PFSK-1 (cell line): ENCODE data around the gene EVA1A.

Experiments
- FOXP2 ChIP-seq: optimal IDR thresholded peaks from 2 replicates; pipeline ENCODE3; 2011; ENCODE audit warnings: borderline replicate concordance, control low read depth, inconsistent platforms; ENCODE audit not compliant: insufficient read depth; ENCODE audit errors: extremely low read length, extremely low read depth
- POLR2AphosphoS5 ChIP-seq: IDR thresholded peaks from 2 replicates; pipeline ENCODE4 v1.6.1; 2012; ENCODE audit warnings: low read depth, mild to moderate bottlenecking, control low read depth, low read length, moderate library complexity
- SIN3A ChIP-seq: IDR thresholded peaks from 2 replicates; pipeline ENCODE4 v1.6.1; 2012; ENCODE audit warnings: mild to moderate bottlenecking, low read length, moderate library complexity, borderline replicate concordance; ENCODE audit not compliant: insufficient read depth
- TAF1 ChIP-seq: IDR thresholded peaks from 2 replicates; pipeline ENCODE4 v1.6.1; 2012; ENCODE audit warnings: low read length, control low read depth, borderline replicate concordance; ENCODE audit not compliant: insufficient read depth
- TF ChIP-seq, protein P1 (sequence below), 2 experiments: IDR thresholded peaks; 2 replicates each; pipeline versions ENCODE4 v1.6.1 to v1.8.0; 2011 to 2012; ENCODE audit warnings: low read depth in 2 of 2, low read length in 2 of 2, control low read depth in 1 of 2, inconsistent platforms in 1 of 2, mild to moderate bottlenecking in 1 of 2, moderate library complexity in 1 of 2; ENCODE audit not compliant: insufficient read depth in 1 of 2

Gene EVA1A

DNA sequence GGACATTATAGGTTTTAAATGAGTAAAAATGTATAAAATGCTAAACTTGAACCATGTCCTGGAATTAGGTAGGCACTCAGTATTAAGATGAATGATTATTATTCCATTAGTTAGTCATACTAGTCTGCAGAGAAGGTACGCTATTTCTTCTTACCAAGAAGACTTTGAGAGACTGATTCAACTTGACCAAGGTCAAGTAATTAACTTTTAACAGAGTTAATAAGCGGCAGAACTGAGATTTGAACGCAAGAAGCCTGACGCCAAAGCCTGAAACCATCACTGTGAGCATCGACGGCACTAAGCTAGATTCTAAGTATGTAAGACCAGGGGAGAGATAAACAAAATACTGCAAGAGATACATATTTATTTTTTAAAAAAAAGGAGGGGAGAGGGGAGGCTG lies 2.6 kb downstream of the EVA1A start:
- TF ChIP-seq TAF1 (no peak), SIN3A (no peak), FOXP2 (no peak)

DNA sequence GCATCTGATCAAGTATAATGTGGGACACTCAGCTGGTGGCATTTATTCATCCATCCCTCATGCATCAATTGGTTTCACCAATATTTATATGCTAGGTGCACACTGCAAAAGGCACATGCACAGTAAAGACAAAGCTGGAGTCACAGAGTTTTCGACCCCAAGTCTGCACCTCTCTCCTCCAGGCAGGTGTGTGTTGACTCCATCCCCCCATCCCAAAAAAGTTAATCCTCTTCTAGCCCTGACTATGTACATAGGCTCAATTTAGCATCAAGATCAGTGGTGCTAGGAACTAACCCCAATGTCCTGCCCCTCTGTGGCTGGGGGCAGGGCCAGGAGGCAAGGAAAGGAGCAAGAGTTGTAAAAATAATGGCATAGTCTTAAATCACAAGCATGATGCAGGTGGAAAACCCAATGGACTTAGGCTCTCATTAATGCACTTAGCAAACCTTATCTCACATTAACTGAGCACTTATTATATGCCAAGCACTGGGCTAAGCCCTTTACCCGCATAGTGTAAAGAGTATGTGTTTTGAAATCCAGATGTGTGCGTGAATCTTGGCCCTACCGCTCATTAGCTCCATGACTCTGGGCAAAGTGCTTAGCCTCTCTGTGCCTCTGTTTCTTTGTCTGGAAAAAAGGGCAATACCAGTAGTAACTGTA lies 3.1 kb downstream of the EVA1A start:
- TF ChIP-seq TAF1 = no peak
- TF ChIP-seq, protein P1, sequence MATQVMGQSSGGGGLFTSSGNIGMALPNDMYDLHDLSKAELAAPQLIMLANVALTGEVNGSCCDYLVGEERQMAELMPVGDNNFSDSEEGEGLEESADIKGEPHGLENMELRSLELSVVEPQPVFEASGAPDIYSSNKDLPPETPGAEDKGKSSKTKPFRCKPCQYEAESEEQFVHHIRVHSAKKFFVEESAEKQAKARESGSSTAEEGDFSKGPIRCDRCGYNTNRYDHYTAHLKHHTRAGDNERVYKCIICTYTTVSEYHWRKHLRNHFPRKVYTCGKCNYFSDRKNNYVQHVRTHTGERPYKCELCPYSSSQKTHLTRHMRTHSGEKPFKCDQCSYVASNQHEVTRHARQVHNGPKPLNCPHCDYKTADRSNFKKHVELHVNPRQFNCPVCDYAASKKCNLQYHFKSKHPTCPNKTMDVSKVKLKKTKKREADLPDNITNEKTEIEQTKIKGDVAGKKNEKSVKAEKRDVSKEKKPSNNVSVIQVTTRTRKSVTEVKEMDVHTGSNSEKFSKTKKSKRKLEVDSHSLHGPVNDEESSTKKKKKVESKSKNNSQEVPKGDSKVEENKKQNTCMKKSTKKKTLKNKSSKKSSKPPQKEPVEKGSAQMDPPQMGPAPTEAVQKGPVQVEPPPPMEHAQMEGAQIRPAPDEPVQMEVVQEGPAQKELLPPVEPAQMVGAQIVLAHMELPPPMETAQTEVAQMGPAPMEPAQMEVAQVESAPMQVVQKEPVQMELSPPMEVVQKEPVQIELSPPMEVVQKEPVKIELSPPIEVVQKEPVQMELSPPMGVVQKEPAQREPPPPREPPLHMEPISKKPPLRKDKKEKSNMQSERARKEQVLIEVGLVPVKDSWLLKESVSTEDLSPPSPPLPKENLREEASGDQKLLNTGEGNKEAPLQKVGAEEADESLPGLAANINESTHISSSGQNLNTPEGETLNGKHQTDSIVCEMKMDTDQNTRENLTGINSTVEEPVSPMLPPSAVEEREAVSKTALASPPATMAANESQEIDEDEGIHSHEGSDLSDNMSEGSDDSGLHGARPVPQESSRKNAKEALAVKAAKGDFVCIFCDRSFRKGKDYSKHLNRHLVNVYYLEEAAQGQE (IDR thresholded peaks at IDR 0.05; ENCODE audit: insufficient read depth in 1 of 2, low read depth in 2 of 2, low read length in 2 of 2) = no peak
- no peak for TF ChIP-seq FOXP2
- no peak for TF ChIP-seq POLR2AphosphoS5
- no peak for TF ChIP-seq SIN3A

DNA sequence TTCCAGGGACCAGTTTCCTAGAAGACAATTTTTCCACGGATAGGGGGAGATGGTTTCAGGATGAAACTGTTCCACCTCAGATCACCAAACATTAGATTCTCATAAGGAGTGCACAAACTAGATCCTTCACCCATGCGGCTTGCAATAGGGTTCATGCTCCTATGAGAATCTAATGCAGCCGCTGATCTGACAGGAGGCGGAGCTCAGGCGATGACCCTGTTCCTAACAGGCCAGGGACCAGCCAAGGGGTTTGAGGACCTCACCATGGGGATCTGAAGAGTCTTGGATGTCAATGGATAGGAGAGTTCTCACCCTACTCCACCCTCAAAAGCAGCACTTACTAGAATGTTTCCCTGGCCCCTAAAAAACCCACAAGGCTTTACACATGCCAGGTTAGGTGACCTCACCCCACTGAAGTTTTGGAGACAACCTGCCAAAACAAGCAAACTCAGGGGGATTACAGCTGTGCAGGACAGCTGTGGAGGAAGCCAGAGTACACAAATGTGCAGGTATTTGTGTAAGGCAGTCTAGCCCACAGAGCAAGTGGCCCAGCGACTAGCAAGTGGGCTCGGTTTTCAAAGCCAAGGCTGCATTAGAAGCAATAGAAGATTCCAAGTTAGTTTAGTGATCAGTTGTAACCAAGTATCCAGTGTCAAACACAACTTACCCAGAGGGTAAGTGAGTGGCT lies 3.9 kb downstream of the EVA1A start:
- TF ChIP-seq, protein P1 (IDR thresholded peaks at IDR 0.05; ENCODE audit: insufficient read depth in 1 of 2, low read depth in 2 of 2, low read length in 2 of 2) = no peak
- TF ChIP-seq TAF1 = no peak
- TF ChIP-seq POLR2AphosphoS5 = no peak
- TF ChIP-seq FOXP2 = no peak
- no peak for TF ChIP-seq SIN3A

DNA sequence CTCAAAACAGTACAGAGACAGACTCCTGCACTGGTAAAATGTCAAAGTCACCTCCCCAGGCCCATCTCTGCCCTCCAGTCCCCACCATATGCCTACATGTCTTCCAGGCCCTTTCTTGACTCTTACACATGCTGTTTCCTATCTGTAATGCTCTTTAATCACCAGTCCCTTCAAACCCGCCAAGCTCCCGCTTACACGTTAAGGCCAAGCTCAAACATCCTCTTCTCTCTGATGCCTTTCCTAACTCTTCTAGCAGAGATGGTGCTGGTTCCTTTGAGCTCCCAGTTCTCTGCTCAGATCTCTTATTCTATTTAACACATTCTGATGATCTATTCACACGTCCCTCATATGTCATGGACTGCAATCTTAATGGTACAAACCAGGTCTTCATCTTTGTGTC lies 5.0 kb downstream of the EVA1A start:
- TF ChIP-seq TAF1 (no peak), SIN3A (no peak), POLR2AphosphoS5 (no peak), FOXP2 (no peak)
- TF ChIP-seq, protein P1 (IDR thresholded peaks at IDR 0.05; ENCODE audit: insufficient read depth in 1 of 2, low read depth in 2 of 2, low read length in 2 of 2) = no peak

DNA sequence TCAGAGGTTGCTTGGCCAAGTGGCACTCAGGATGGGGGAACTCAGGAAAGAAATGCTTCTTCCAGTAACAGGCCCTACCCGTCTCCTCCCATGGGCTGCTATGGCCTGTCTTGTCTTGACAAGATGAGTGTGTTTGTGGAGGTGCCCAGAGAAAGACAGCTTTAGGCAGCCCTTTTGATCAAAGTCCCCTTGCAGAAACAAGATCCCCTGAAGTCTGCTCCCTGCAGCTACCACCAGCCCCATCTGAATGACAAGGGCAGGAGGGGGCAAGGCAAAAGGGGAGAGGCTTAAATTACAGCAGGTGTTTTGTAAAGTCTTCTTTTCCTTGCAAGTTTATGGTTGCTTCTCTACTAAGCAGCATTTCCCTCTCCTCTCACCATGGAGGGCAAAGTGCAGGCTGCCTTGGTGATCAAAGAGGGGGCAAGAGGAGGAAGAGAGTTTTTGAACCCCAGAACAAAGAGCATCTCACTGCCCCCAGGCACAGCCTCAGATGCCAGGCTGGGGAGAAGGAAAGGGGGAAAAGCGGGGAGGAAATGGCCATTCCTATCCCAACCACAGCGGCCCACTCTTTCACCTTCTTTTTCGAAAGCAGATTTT lies 6.7 kb downstream of the EVA1A start:
- no peak for TF ChIP-seq POLR2AphosphoS5
- TF ChIP-seq TAF1 = no peak
- TF ChIP-seq FOXP2 = no peak
- TF ChIP-seq, protein P1 (IDR thresholded peaks at IDR 0.05; ENCODE audit: insufficient read depth in 1 of 2, low read depth in 2 of 2, low read length in 2 of 2) = no peak
- no peak for TF ChIP-seq SIN3A
